NOMO-1 (cell line): ENCODE data around the gene NFIL3.

Experiments used
- DNase-seq, 2 experiments: peaks; one replicate each; lab custom pipeline; 2025; ENCODE audit not compliant: unreplicated experiment in 2 of 2; lab: John Stamatoyannopoulos, UW

Gene NFIL3

DNA sequence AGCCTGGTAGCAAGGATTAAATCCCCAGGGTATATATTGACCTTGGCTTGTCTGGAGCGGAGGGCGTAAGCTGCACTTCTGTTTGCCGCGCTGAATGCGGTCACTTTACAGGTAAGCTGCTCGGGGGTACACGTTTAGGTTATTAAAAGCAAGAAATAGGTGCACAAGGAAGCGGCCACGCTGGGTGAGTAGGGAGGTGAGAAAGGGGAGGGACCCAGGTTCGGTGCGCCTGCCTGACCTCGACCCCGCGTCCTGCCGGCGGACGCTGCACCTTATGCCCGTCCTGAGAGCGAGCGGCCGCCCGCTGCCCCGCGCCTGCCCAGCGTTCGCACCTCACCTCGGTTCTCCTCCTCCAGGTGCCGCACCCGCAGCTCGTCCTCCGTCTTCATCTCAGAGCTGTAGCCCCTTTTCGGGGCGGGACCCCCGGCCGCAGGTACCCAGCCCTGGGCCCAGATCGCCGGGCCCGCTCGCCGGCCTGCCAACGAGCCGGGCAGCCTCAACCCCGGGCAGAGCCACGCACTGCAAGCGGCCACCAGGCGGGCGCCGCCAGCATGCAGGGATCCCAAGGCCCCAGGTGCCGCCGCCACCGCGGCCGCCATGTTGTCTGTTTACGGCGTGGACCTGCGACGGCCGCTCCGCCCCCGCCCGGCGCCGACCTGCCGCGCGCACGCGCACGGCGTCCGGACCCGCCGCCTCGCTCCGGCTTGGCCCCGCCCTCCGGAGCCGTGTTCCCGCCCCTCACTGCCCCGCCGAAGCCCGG is 62.2 kb downstream of the NFIL3 start, which contains the start of gene AUH:
AUH (minus strand) TSS at position 628 of the 760 bp plus-strand sequence; CDS start at position 599, 29 bp downstream.
- DNase-seq, result peak; percentile 42 to 53

DNA sequence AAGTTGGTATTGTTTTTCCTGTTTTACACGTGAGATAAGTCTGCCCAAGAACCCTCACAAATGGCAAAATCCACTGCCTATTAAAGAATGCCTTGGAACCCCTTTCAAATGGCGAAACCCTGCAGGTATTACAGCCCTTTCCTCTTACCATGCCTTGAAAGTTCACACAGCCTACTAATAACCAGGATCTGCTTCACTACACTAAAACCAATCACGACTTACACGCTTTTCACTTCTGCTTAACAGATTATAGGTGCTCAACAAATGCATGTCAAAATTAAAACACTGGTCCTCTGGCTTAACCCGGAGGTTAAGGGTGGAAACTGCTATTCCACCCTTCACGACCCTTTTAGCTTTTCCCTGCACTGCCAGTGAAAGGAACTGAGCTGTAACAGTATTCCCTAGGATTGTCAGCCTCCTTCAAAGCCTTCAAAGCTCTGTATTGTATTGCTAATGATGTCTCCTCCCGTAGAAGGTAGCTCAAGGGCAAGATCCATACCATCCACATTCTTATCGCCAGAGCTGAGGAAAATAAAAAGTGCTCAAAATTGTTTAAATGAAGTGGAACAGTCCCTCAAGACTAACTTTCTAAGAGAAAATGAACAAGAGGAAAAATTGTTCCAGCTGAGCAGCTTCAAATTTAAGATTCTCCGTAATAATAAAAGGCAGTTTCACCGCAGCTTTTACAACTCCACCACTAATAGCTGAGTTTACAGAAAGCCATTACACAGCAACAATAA is 62.9 kb downstream of the NFIL3 start:
- DNase-seq, result no peak

DNA sequence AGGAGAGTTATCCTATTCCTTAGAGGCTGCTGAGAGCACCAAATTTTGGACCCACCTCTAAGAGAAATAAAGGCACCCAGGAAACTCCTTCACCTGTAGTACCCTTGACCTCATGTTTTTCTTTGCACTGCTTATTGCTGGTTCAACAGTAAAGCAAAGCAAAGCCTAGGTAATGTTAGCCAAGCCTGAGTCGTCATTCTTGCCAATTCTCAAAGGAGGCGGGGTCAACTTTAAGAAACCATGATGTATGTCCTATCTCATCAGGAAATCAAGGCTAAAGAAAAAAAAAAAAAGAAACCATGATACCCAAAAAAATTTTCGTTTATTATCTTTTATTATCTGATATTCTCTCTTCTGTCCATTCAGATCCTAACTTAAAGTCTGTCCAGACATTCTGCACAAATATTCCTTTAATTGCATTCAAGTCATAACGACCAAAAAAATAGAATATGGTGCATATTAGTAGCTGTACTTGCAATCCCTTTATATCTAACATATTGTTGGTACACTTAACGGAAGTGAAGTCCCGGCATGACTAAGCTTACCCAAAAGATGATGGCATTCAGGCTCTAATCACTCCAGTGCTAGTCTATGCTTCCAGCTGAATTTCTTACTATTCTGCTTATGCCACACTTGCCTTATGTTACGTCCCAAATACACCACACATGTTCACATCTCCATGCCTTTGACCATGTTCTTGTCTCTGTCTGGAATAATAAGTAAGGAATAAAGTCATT is 63.7 kb downstream of the NFIL3 start:
- DNase-seq, result no peak

DNA sequence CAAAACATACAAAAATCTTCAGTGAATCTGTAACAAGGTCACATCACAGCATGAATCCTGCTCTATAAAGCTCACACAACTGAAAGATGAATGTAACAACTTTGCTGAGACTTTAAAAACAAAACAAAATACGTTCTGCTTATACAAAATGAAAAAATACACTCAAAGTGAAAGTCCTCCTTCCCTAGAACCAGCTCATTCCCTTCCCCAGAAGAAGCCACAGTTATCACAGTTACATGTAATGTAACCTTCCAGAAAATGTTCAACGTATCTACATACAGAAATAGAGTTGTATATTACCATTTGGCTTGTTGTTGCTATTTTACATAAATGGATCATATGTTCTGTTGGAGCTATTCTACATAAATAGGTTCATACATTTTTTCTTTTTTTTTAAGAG is 64.5 kb downstream of the NFIL3 start:
- DNase-seq, result no peak
